ENCODE measurements around the gene IPO8. TPM values are rescaled to one million over a fixed set of nuclear protein-coding genes. Genes with fewer than 3 reads are reported as not detected.

IPO8 gene
- total RNA-seq, 1 donor from 2014 or later = 51.4 TPM

DNA sequence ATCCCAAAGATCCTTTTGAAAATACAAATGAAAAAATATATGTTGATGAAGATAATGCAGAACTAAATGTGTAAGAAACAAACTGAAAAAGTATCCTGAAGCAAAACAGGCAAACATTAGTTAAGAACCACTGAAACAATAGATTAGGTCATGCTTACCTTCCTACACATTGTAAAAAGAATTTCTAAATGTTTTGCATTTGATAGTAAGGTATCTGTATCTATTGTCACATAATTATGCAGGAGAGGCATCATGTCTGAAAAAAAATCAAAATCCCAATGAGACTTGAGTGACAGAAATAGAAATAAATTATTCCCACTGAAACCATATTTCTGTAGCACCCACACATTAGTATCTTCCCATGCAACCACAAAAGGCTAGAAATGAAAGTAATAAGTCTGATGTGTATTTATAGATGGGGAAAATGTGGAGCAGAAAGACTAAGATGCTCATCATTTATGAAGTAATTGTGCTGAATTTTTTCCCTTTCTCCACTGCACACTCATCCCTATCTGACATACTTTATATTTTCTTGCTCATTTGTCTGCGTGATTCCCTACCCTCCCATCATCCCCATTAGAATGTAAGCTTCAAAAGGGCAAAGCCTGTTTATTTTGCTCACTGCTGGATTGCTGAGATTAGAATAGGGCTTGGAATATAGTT, 43.5 kb downstream of the IPO8 start:
- no peaks in the 10 kb centered on the region for H3K4me1 Mint-ChIP-seq (ENCODE audit: unreplicated experiment)
- H3K27me3 Mint-ChIP-seq (ENCODE audit: unreplicated experiment) = no peaks in the 10 kb centered on the region
- no peaks in the 10 kb centered on the region for H3K9me3 Mint-ChIP-seq (ENCODE audit: unreplicated experiment)
- no peak overlapping the region for H3K27ac Mint-ChIP-seq (ENCODE audit: unreplicated experiment)
- TF ChIP-seq CTCF (IDR thresholded peaks at IDR 0.05) = no peak
- DNase-seq (ENCODE audit: extremely low spot score, unreplicated experiment) = no peak
- peaks cover 19% of the 10 kb centered on the region for H3K36me3 Mint-ChIP-seq (ENCODE audit: unreplicated experiment)
- no peak overlapping the region for H3K4me3 Mint-ChIP-seq (ENCODE audit: unreplicated experiment)

DNA sequence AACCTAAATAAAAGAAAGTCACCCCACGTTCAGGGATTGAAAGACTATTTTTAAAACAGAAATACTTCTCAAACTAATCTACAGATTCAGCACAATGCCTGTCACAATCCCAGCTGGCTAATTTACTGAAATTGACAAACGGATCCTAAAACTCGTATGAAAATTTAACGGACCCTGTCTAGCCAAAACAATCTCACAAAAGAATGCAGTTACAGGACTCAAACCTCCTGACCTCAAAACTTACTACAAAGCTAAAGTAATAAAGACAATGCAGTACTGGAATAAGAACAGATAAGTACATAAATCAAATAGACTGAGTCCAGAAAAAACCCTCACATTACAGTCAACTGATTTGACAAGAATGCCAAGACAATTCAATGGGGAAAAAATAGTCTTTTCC, 48.8 kb downstream of the IPO8 start:
- no peak for DNase-seq (ENCODE audit: extremely low spot score, unreplicated experiment)
- H3K9me3 Mint-ChIP-seq (ENCODE audit: unreplicated experiment) = no peaks in the 10 kb centered on the region

GRCh38 chr12:30643366-30643765, 52.3 kb downstream of the IPO8 start:
- H3K27ac Mint-ChIP-seq (ENCODE audit: unreplicated experiment) = no peak overlapping the region
- H3K27me3 Mint-ChIP-seq (ENCODE audit: unreplicated experiment) = no peaks in the 10 kb centered on the region
- no peak for DNase-seq (ENCODE audit: extremely low spot score, unreplicated experiment)
- no peak overlapping the region for H3K4me3 Mint-ChIP-seq (ENCODE audit: unreplicated experiment)
- H3K36me3 Mint-ChIP-seq (ENCODE audit: unreplicated experiment) = peaks cover 31% of the 10 kb centered on the region
- H3K9me3 Mint-ChIP-seq (ENCODE audit: unreplicated experiment) = no peaks in the 10 kb centered on the region
- H3K4me1 Mint-ChIP-seq (ENCODE audit: unreplicated experiment) = no peaks in the 10 kb centered on the region
- TF ChIP-seq CTCF (IDR thresholded peaks at IDR 0.05) = no peak

More for the DNA sequence above, 48.8 kb downstream of the IPO8 start:
- H3K36me3 Mint-ChIP-seq (ENCODE audit: unreplicated experiment) = peaks cover 25% of the 10 kb centered on the region
- no peak overlapping the region for H3K27ac Mint-ChIP-seq (ENCODE audit: unreplicated experiment)
- no peak for TF ChIP-seq CTCF (IDR thresholded peaks at IDR 0.05)
- H3K27me3 Mint-ChIP-seq (ENCODE audit: unreplicated experiment) = no peaks in the 10 kb centered on the region
- H3K4me3 Mint-ChIP-seq (ENCODE audit: unreplicated experiment) = no peak overlapping the region
- H3K4me1 Mint-ChIP-seq (ENCODE audit: unreplicated experiment) = no peaks in the 10 kb centered on the region

GRCh38 chr12:30640392-30640791, 55.3 kb downstream of the IPO8 start:
- Mint-ChIP-seq H3K4me1 (ENCODE audit: unreplicated experiment) (no peaks in the 10 kb centered on the region), H3K27ac (ENCODE audit: unreplicated experiment) (no peak overlapping the region), H3K36me3 (ENCODE audit: unreplicated experiment) (peaks cover 24% of the 10 kb centered on the region), H3K9me3 (ENCODE audit: unreplicated experiment) (no peaks in the 10 kb centered on the region), H3K4me3 (ENCODE audit: unreplicated experiment) (no peak overlapping the region), H3K27me3 (ENCODE audit: unreplicated experiment) (no peaks in the 10 kb centered on the region)
- no peak for DNase-seq (ENCODE audit: extremely low spot score, unreplicated experiment)
- TF ChIP-seq CTCF (IDR thresholded peaks at IDR 0.05) = no peak

DNA sequence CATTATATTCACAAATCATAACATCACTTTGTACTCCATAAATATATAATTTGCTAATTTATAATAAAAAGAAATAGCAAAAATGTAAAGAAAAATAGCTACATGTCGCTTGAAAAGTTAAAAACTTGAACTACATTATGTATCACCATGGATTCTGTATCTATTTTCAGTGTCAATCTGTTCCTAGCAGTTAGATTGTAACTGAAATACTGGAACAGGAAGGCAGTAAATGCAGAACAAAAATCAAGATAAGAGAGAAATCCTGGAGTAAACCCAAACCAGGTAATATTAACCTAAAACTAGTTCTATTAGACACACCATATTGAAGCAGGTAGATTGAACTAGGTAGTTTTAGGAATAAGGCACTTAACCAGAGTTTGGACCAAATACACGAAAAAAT, 60.3 kb downstream of the IPO8 start:
- Mint-ChIP-seq H3K36me3 (ENCODE audit: unreplicated experiment) (peaks cover 41% of the 10 kb centered on the region), H3K4me1 (ENCODE audit: unreplicated experiment) (peaks cover 5% of the 10 kb centered on the region), H3K27me3 (ENCODE audit: unreplicated experiment) (no peaks in the 10 kb centered on the region), H3K4me3 (ENCODE audit: unreplicated experiment) (no peak overlapping the region), H3K27ac (ENCODE audit: unreplicated experiment) (no peak overlapping the region), H3K9me3 (ENCODE audit: unreplicated experiment) (no peaks in the 10 kb centered on the region)
- TF ChIP-seq CTCF (IDR thresholded peaks at IDR 0.05) = no peak
- DNase-seq (ENCODE audit: extremely low spot score, unreplicated experiment) = no peak

Measured in osteocyte (in vitro differentiated cells).